GM06990 (cell line): ENCODE measurements around the gene GAS5.

ENCODE experiments used
- DNase-seq: peaks from one replicate; pipeline ENCODE4 v3.0.0-alpha.2; 2011; ENCODE audit not compliant: insufficient read length; ENCODE audit errors: extremely low read depth
- H3K27me3 ChIP-seq: replicated peaks from 2 replicates; pipeline ENCODE4 v1.6.0; 2011; ENCODE audit warnings: low read length; ENCODE audit not compliant: control insufficient read depth, insufficient read depth
- H3K36me3 ChIP-seq: 2 replicates; pipeline ENCODE4 v1.5.1; 2011; ENCODE audit warnings: low read length; ENCODE audit not compliant: control insufficient read depth, insufficient read depth
- H3K4me3 ChIP-seq: replicated peaks from 2 replicates; pipeline ENCODE4 v1.5.1; 2011; ENCODE audit warnings: low read depth, mild to moderate bottlenecking, control low read depth, low read length
- CTCF ChIP-seq: IDR thresholded peaks from 2 replicates; pipeline ENCODE4 v1.5.1; 2011; ENCODE audit warnings: low read length, control low read depth, mild to moderate bottlenecking, inconsistent platforms; ENCODE audit not compliant: insufficient read depth, poor library complexity, severe bottlenecking

Gene GAS5

GRCh38 chr1:173903827-173904531, 36.2 kb upstream of the GAS5 start:
- H3K36me3 ChIP-seq, result no peaks in the 10 kb centered on the region
- no peak for DNase-seq
- TF ChIP-seq CTCF, result no peak
- H3K4me3 ChIP-seq, result no peak overlapping the region
- no peaks in the 10 kb centered on the region for H3K27me3 ChIP-seq

- H3K27me3 ChIP-seq, result no peaks in the 10 kb centered on the region
- TF ChIP-seq CTCF, result no peak
- no peaks in the 10 kb centered on the region for H3K36me3 ChIP-seq
- no peak overlapping the region for H3K4me3 ChIP-seq
- no peak for DNase-seq
Observed at GRCh38 chr1:173900992-173901391, 33.2 kb upstream of the GAS5 start.

- DNase-seq, result no peak
- no peaks in the 10 kb centered on the region for H3K27me3 ChIP-seq
- no peak overlapping the region for H3K4me3 ChIP-seq
- H3K36me3 ChIP-seq, result no peaks in the 10 kb centered on the region
- TF ChIP-seq CTCF, result no peak
Observed at GRCh38 chr1:173900427-173900826, 32.6 kb upstream of the GAS5 start.

- Histone ChIP-seq H3K27me3 (no peaks in the 10 kb centered on the region), H3K4me3 (no peak overlapping the region), H3K36me3 (no peaks in the 10 kb centered on the region)
- no peak for TF ChIP-seq CTCF
- DNase-seq, result no peak
Observed at GRCh38 chr1:173894189-173894588, 26.4 kb upstream of the GAS5 start.

- no peak for DNase-seq
- Histone ChIP-seq H3K36me3 (no peaks in the 10 kb centered on the region), H3K4me3 (no peak overlapping the region), H3K27me3 (no peaks in the 10 kb centered on the region)
- no peak for TF ChIP-seq CTCF
Observed at GRCh38 chr1:173893611-173894010, 25.8 kb upstream of the GAS5 start.

- no peak for TF ChIP-seq CTCF
- H3K4me3 ChIP-seq, result no peak overlapping the region
- no peaks in the 10 kb centered on the region for H3K27me3 ChIP-seq
- peaks cover 5% of the 10 kb centered on the region for H3K36me3 ChIP-seq
- DNase-seq, result no peak
Observed at GRCh38 chr1:173889885-173890284, 22.1 kb upstream of the GAS5 start.
